Lower lobe of right lung (tissue), 2 donors: ENCODE data around the gene RPS6KA2. TPM values are rescaled to one million over a fixed set of nuclear protein-coding genes. Genes with fewer than 3 reads are reported as not detected.

Experiments
- ATAC-seq, 2 donors: fragments of 200-7000 bp; cut with Tn5 transposase; one replicate each; pipeline ENCODE4 v1.9.1; 2020 to 2022; ENCODE audit warnings: mild to moderate bottlenecking in 2 of 2, moderate library complexity in 2 of 2
- DNase-seq: peaks from one replicate; pipeline ENCODE4 v3.0.0-alpha.2; 2020
- H3K27ac ChIP-seq: fragments of 200-600 bp; one replicate; pipeline ENCODE4 v1.8.0; 2022
- H3K27me3 ChIP-seq: fragments of 200-600 bp; one replicate; pipeline ENCODE4 v1.8.0; 2022; ENCODE audit warnings: low read depth
- H3K36me3 ChIP-seq: fragments of 200-600 bp; one replicate; pipeline ENCODE4 v1.8.0; 2022; ENCODE audit warnings: mild to moderate bottlenecking
- H3K4me1 ChIP-seq: fragments of 200-600 bp; one replicate; pipeline ENCODE4 v1.8.0; 2022
- H3K4me3 ChIP-seq: fragments of 200-600 bp; one replicate; pipeline ENCODE4 v1.8.0; 2022; ENCODE audit warnings: mild to moderate bottlenecking
- H3K9me3 ChIP-seq: fragments of 200-600 bp; one replicate; pipeline ENCODE4 v1.8.0; 2022
- intact Hi-C: fragments of 100-400 bp; cut with DNase I; formaldehyde crosslinking; loops from one replicate; pipeline ENCODE4 v1.11.0; 2022
- total RNA-seq: library from RNA; stranded (reverse); fragmentation: NEBNext Ultra II Directional; extraction: Animal tissue kit (Norgen Biotek cat#: 25700); gene quantifications from one replicate; pipeline ENCODE4 v1.2.1, GENCODE V29; 2021
- TF ChIP-seq, protein P1 (sequence below): fragments of 200-600 bp; IDR thresholded peaks from one replicate; pipeline ENCODE4 v1.8.0; 2022; ENCODE audit warnings: antibody characterized with exemption, mild to moderate bottlenecking
- donor health status: DM: no; HTN: yes; CAD: no; lungs with severe emphysema.

RPS6KA2 gene
- total RNA-seq, 1 donor from 2014 or later: 102 TPM

DNA sequence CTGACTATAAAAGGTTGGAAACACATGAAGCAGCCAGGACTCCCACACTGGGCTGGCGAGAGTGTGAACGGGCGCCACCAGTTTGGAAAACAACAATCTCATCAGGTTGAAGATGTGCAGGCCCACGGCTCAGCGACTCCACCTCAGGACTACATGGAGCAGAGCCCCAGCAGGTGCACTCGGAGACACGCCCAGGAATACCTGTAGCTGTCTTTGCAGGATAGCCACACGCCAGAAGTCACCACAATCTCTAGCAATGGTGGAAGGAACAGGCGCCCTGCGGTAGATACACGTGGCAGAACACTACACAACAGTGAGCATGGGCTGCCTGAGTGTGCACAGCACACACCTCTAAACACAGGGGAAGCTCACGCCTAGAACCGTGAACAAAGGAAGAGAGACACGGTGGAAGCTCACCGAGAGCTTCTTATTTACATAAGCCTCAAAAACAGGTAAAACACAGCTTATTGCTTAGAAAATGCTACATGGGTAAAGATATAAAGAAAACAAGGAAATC, 28.7 kb upstream of the RPS6KA2 start:
- Histone ChIP-seq H3K27ac (no peak overlapping the region), H3K4me1 (peaks cover 6% of the 10 kb centered on the region), H3K9me3 (no peaks in the 10 kb centered on the region), H3K4me3 (no peak overlapping the region), H3K36me3 (no peaks in the 10 kb centered on the region), H3K27me3 (no peaks in the 10 kb centered on the region)
- TF ChIP-seq, protein P1, sequence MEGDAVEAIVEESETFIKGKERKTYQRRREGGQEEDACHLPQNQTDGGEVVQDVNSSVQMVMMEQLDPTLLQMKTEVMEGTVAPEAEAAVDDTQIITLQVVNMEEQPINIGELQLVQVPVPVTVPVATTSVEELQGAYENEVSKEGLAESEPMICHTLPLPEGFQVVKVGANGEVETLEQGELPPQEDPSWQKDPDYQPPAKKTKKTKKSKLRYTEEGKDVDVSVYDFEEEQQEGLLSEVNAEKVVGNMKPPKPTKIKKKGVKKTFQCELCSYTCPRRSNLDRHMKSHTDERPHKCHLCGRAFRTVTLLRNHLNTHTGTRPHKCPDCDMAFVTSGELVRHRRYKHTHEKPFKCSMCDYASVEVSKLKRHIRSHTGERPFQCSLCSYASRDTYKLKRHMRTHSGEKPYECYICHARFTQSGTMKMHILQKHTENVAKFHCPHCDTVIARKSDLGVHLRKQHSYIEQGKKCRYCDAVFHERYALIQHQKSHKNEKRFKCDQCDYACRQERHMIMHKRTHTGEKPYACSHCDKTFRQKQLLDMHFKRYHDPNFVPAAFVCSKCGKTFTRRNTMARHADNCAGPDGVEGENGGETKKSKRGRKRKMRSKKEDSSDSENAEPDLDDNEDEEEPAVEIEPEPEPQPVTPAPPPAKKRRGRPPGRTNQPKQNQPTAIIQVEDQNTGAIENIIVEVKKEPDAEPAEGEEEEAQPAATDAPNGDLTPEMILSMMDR: no peak
- intact Hi-C loops: no loop called here
- ATAC-seq (peak in 1 of 2 donors; percentile 8), DNase-seq (no peak)

DNA sequence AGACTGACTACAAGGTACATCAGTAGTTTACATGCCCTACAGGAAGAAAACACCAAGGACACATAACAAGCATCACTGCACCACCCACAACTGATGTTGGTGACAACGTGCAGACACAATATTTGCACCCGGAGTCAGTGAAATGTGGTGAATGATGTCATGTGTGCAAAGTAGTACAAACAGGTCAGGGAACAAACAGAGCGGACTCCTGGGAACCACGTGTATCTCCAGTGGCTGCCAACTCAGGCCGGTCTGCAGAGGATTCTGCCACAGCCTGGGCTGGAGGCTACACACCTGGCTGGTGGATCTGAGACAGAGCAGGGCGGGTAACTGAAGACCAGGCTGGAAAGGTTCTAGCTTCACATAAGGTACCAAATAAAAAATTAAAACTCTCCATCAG, 28.2 kb upstream of the RPS6KA2 start:
- no peaks in the 10 kb centered on the region for H3K27me3 ChIP-seq
- H3K4me1 ChIP-seq: peaks cover 6% of the 10 kb centered on the region
- DNase-seq: no peak
- no peak overlapping the region for H3K27ac ChIP-seq
- ATAC-seq: no peak
- no peak overlapping the region for H3K4me3 ChIP-seq
- no peaks in the 10 kb centered on the region for H3K9me3 ChIP-seq
- intact Hi-C loops: no loop called here
- TF ChIP-seq, protein P1: no peak
- H3K36me3 ChIP-seq: no peaks in the 10 kb centered on the region

DNA sequence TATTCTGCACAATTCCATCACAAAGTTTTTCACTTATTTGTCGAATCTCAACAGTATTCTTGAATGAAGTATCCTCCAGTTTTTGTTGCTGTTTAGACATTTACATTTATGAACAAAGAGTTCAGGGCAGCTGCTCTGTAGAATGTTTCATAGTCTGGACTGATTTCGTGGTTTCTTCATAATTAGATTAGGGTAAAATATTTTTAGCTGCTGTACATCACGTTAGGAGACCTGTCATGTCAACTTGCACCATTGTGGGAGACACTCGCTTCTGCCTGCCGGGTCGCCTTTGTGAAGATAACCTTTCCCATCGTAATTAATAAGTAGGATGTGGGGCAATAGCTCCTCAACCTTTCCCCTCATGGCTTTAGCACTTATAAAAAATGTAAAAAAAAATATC, 27.5 kb upstream of the RPS6KA2 start:
- peaks cover 6% of the 10 kb centered on the region for H3K4me1 ChIP-seq
- intact Hi-C loops: no loop called here
- ATAC-seq: no peak
- H3K9me3 ChIP-seq: no peaks in the 10 kb centered on the region
- TF ChIP-seq, protein P1: no peak
- no peaks in the 10 kb centered on the region for H3K27me3 ChIP-seq
- H3K27ac ChIP-seq: no peak overlapping the region
- H3K36me3 ChIP-seq: no peaks in the 10 kb centered on the region
- no peak for DNase-seq
- no peak overlapping the region for H3K4me3 ChIP-seq

DNA sequence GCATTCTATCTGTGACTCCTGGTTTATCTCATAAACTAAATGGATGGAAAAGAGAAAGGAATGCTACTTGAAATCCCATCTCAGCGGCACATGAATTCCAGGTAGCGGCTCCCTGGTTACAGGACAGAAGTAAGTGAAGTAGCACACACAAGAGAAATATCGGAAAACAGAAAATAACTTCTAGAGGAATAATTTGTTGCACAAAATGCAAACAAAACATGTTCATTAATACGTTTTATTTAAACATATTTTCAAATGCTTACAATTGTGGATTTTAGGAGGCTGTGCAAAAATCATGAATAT, 26.5 kb upstream of the RPS6KA2 start:
- Histone ChIP-seq H3K27me3 (no peaks in the 10 kb centered on the region), H3K9me3 (no peaks in the 10 kb centered on the region), H3K4me3 (no peak overlapping the region), H3K27ac (no peak overlapping the region), H3K36me3 (no peaks in the 10 kb centered on the region), H3K4me1 (peaks cover 6% of the 10 kb centered on the region)
- DNase-seq (no peak), ATAC-seq (no peak)
- TF ChIP-seq, protein P1: no peak
- intact Hi-C loops: no loop called here

DNA sequence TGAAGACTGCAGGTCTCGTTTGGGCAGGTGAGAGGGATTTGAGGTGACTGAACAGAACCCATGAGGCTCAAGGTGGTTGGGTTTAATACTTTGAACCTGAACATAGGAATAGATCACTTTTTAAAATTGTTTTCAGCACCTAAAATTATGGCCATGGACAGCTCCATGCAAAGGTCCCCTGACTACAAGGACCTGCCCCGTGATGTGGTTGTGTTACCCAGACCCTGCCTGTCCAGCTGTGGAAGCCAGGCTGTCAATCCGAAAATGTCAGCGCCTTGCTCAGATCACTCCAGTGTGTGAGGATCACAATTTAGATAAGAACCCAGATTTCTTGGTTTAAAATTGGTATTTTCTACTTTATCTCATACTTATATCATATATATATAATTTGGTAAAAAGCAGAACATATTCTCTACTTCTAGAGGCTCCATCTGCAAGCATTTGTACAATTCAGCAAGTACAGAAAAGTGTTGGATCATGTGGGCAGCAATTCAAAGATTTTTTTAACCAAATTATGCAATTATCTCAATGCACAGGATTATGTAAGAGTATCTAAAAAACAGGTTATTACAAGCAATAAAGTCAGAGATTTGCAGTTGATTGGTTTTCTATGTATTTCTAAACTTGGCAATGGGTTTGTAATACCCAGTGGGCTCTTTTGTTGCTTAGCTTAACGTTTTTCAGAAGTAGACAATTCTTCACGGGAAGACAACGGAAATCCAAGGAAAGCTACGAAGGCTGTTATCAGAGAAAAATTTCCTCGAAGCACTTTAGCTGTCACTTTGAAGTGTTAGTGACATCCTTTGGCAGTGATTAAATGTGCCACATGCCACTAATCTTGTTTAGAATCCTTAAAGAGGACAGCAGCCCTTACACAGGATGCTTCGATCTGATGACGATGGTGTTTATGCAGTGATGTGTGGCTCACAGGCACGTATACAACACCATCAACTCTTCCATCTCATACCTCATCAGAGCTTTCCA, 24.1 kb upstream of the RPS6KA2 start:
- TF ChIP-seq, protein P1: no peak
- no peaks in the 10 kb centered on the region for H3K27me3 ChIP-seq
- H3K4me1 ChIP-seq: no peaks in the 10 kb centered on the region
- no peak for ATAC-seq
- H3K27ac ChIP-seq: no peak overlapping the region
- H3K36me3 ChIP-seq: no peaks in the 10 kb centered on the region
- DNase-seq: no peak
- intact Hi-C loops: no loop called here
- no peak overlapping the region for H3K4me3 ChIP-seq
- H3K9me3 ChIP-seq: no peaks in the 10 kb centered on the region
